Osteocyte (in vitro differentiated cells): ENCODE results near the gene FOXL3. TPM values are rescaled to one million over a fixed set of nuclear protein-coding genes. Genes with fewer than 3 reads are reported as not detected.

ENCODE experiments used
- DNase-seq: peaks from one replicate; pipeline ENCODE4 v3.0.0; 2021; ENCODE audit warnings: mixed read lengths; ENCODE audit not compliant: unreplicated experiment; ENCODE audit errors: extremely low spot score
- H3K27ac Mint-ChIP-seq: one replicate; pipeline ENCODE4 v1.8.0; 2021; ENCODE audit warnings: mild to moderate bottlenecking, mixed read lengths; ENCODE audit not compliant: unreplicated experiment
- H3K27me3 Mint-ChIP-seq: one replicate; pipeline ENCODE4 v1.8.0; 2021; ENCODE audit warnings: mixed read lengths; ENCODE audit not compliant: unreplicated experiment
- H3K36me3 Mint-ChIP-seq: one replicate; pipeline ENCODE4 v1.8.0; 2021; ENCODE audit warnings: mixed read lengths; ENCODE audit not compliant: unreplicated experiment
- H3K4me1 Mint-ChIP-seq: one replicate; pipeline ENCODE4 v1.8.0; 2021; ENCODE audit warnings: mixed read lengths; ENCODE audit not compliant: unreplicated experiment
- H3K4me3 Mint-ChIP-seq: one replicate; pipeline ENCODE4 v1.8.0; 2021; ENCODE audit warnings: mild to moderate bottlenecking, moderate library complexity, mixed read lengths; ENCODE audit not compliant: unreplicated experiment
- H3K9me3 Mint-ChIP-seq: one replicate; pipeline ENCODE4 v1.8.0; 2021; ENCODE audit warnings: mixed read lengths; ENCODE audit not compliant: unreplicated experiment
- total RNA-seq: library from RNA; stranded (reverse); gene quantifications from 2 replicates; pipeline ENCODE4 v1.2.1, GENCODE V29; 2021
- TF ChIP-seq, protein P1 (sequence below): fragments of 200-600 bp; sonication (generic); IDR thresholded peaks from 2 replicates; pipeline ENCODE4 v1.5.0; 2021; ENCODE audit warnings: antibody characterized with exemption, mild to moderate bottlenecking, moderate library complexity

Gene FOXL3
- total RNA-seq, 1 donor from 2014 or later, result not detected

DNA sequence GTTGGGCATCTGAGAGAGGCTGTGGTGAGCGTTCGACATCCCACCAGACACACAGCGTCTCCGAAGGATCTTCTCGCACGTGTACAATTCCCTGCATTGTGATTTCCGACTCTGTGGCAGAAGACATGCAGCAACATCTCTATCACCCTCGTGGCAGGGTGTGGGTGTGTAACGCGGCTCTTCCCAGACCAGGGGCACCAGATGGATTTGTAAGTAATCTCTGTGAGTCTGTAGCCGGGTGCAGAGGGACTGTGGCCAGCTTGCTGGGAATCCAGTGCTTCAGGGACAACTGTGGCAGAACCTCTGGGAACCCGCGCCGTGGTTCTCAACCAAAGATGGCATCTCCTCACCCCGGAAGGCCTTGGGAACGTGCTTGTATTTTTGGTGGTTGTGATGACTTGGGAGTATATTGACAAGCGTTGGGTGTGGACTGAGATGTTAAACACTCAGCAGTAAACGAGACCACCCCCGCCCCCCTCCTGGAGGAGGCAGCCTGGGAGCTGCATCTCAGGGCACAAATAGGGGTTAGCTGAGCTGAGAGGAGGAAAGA is 21.2 kb downstream of the FOXL3 start:
- TF ChIP-seq, protein P1, sequence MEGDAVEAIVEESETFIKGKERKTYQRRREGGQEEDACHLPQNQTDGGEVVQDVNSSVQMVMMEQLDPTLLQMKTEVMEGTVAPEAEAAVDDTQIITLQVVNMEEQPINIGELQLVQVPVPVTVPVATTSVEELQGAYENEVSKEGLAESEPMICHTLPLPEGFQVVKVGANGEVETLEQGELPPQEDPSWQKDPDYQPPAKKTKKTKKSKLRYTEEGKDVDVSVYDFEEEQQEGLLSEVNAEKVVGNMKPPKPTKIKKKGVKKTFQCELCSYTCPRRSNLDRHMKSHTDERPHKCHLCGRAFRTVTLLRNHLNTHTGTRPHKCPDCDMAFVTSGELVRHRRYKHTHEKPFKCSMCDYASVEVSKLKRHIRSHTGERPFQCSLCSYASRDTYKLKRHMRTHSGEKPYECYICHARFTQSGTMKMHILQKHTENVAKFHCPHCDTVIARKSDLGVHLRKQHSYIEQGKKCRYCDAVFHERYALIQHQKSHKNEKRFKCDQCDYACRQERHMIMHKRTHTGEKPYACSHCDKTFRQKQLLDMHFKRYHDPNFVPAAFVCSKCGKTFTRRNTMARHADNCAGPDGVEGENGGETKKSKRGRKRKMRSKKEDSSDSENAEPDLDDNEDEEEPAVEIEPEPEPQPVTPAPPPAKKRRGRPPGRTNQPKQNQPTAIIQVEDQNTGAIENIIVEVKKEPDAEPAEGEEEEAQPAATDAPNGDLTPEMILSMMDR, result no peak
- Mint-ChIP-seq H3K36me3 (no peaks in the 10 kb centered on the region), H3K9me3 (peaks cover 16% of the 10 kb centered on the region), H3K4me1 (no peaks in the 10 kb centered on the region), H3K27me3 (peaks cover 56% of the 10 kb centered on the region), H3K4me3 (no peak overlapping the region), H3K27ac (no peak overlapping the region)
- DNase-seq, result no peak

DNA sequence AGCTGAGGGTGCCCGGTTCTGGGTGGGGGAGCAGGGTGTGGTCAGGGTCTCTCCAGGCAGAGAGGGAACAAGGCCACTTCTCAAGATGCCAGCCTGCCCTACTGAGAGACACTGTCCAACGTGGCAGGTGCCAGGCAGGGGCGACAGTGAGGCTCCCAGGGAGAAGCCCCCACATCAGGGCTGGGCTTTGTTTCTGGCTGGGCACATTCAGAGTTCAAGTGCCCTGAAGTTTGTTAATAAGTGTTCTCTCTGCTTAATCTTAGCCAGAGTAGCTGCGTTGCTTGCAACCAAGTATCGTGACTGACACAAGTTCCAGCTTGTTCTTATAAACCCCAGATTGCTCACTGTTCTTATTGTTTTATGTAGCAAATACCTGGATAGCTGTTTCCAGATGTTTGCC is 21.8 kb downstream of the FOXL3 start:
- TF ChIP-seq, protein P1, result no peak
- Mint-ChIP-seq H3K4me3 (no peak overlapping the region), H3K27ac (no peak overlapping the region), H3K27me3 (peaks cover 56% of the 10 kb centered on the region), H3K36me3 (no peaks in the 10 kb centered on the region), H3K9me3 (peaks cover 16% of the 10 kb centered on the region), H3K4me1 (peaks cover under 1% of the 10 kb centered on the region)
- no peak for DNase-seq

DNA sequence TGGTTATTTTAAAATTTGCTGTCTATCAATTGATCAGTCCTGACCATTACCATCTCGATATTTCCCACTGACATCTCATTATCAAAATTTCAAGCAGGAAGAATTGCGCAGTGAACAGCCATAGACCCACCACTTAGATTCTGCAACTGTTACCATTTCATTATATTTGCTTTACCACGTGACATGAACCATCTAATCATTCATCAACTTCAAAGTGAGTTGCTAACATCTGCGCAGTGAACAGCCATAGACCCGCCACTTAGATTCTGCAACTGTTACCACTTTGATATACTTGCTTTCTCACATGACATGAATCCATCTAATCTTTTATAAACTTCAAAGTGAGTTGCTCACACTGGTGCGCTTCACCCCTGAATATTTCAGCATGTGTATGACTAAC is 22.5 kb downstream of the FOXL3 start:
- no peak for DNase-seq
- Mint-ChIP-seq H3K4me3 (no peak overlapping the region), H3K36me3 (no peaks in the 10 kb centered on the region), H3K27me3 (peaks cover 62% of the 10 kb centered on the region), H3K27ac (no peak overlapping the region), H3K9me3 (peaks cover 16% of the 10 kb centered on the region), H3K4me1 (peaks cover 6% of the 10 kb centered on the region)
- TF ChIP-seq, protein P1, result no peak

DNA sequence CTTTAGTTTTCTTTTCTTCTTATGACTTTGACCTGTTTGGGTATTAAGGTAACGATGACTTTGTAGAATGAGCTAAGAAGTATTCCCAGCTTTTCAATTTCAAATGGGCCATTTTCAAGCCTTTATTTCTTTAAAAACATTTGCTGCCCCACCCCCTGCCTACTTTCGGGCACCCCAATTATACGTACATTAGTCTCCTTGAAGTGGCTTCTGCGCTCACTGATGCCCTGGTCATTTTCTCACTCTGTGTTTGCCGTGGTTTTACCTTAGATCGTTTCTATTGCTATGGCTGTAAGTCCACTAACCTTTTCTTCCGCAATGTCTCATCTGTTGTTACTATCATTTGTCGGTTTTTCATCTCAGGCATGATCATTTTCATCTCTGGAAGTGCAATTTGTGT is 24.9 kb downstream of the FOXL3 start:
- H3K36me3 Mint-ChIP-seq, result no peaks in the 10 kb centered on the region
- H3K4me1 Mint-ChIP-seq, result peaks cover 11% of the 10 kb centered on the region
- peaks cover 74% of the 10 kb centered on the region for H3K27me3 Mint-ChIP-seq
- TF ChIP-seq, protein P1, result no peak
- H3K9me3 Mint-ChIP-seq, result peaks cover 8% of the 10 kb centered on the region
- no peak overlapping the region for H3K27ac Mint-ChIP-seq
- no peak overlapping the region for H3K4me3 Mint-ChIP-seq
- no peak for DNase-seq

DNA sequence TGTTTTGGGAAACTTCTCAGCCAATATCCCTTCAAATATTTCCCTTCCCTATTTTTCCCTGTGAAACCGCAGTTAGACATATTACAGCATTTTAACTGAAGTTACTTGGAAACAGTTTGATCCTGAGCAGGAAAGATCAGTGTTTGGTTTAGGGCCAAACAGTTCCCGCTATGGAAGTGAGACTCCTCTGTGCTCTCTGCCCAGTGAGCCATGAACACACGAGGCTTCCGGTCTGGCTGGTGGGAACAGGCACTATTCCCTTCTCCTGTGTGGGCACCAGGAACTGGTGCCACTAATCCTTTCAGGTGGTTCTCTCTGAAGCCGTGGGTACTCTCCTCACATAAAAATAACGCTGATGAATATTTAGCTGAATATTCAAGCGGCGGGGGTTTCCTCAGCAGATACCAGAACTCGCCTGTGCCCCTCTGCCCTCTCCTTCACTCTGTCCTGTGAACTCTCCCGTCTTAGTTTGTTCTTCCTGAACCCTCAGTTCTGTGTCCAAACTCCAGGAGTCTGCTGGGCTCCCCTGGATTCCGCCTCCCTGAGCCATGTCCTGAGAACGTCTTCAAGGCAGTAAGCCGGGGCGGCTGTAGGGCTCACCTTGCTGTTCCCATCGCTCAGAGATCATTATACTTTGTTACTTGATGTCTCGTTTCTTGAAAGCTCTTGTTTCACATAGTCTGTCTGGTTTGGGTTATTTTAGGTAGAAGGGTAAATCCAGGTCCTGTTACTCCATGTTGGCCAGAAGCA is 25.7 kb downstream of the FOXL3 start:
- Mint-ChIP-seq H3K27me3 (peaks cover 71% of the 10 kb centered on the region), H3K27ac (no peak overlapping the region), H3K36me3 (no peaks in the 10 kb centered on the region), H3K4me1 (peaks cover 11% of the 10 kb centered on the region), H3K9me3 (peaks cover 8% of the 10 kb centered on the region), H3K4me3 (no peak overlapping the region)
- TF ChIP-seq, protein P1, result no peak
- no peak for DNase-seq
